ENCODE measurements around the gene ST8SIA5. TPM values are rescaled to one million over a fixed set of nuclear protein-coding genes. Genes with fewer than 3 reads are reported as not detected.

Gene ST8SIA5
- polyA plus RNA-seq, 3 donors: not detected

- no peak overlapping the region for H2AFZ ChIP-seq (ENCODE audit: insufficient read depth, low read depth, low read length, poor library complexity, severe bottlenecking)
- Mint-ChIP-seq H3K27me3 (ENCODE audit: low read depth in 3 of 3) (peaks cover 1 to 3% (median 3%) of the 10 kb centered on the region in 3 donors), H3K27ac (no peak overlapping the region), H3K9me3 (peaks cover 0 to 7% (median 4%) of the 10 kb centered on the region in 7 donors), H3K4me1 (no peaks in the 10 kb centered on the region), H3K36me3 (no peaks in the 10 kb centered on the region), H3K4me3 (no peak overlapping the region)
- no peaks in the 10 kb centered on the region for H3K4me1 ChIP-seq (ENCODE audit: control insufficient read depth in 1 of 2, insufficient read depth in 2 of 2, low read length in 2 of 2)
- no peak for TF ChIP-seq CTCF (IDR thresholded peaks at IDR 0.05)
- intact Hi-C loops (cut with micrococcal nuclease): no loop called here
- H4K20me1 ChIP-seq (ENCODE audit: insufficient read depth, low read length): no peaks in the 10 kb centered on the region
- DNase-seq: no peak
- no peak overlapping the region for H3K4me2 ChIP-seq (replicated peaks; ENCODE audit: extremely low read depth, low read length, poor library complexity, severe bottlenecking)
- no peaks in the 10 kb centered on the region for H3K27me3 ChIP-seq (ENCODE audit: control insufficient read depth in 2 of 2, insufficient read depth in 2 of 2, low read length in 2 of 2)
- H3K79me2 ChIP-seq (ENCODE audit: insufficient read depth, low read length): no peaks in the 10 kb centered on the region
- H3K4me3 ChIP-seq (replicated peaks in 1 of 3; ENCODE audit: low read depth in 2 of 3, low read length in 3 of 3): no peak overlapping the region
- no peak overlapping the region for H3K27ac ChIP-seq (ENCODE audit: low read depth in 1 of 2, low read length in 2 of 2)
- H3K9me3 ChIP-seq (replicated peaks in 1 of 2; ENCODE audit: control insufficient read depth in 1 of 2, insufficient read depth in 1 of 2, low read length in 2 of 2): peaks cover 0 to 4% of the 10 kb centered on the region in 2 donors
- 56% methylated on average over 4 of the region's 7 CpGs for WGBS (ENCODE audit: insufficient coverage)
- H3K9ac ChIP-seq (ENCODE audit: insufficient read depth, low read length, poor library complexity, severe bottlenecking): no peak overlapping the region
- H3K36me3 ChIP-seq (replicated peaks in 1 of 2; ENCODE audit: control insufficient read depth in 1 of 2, insufficient read depth in 2 of 2, low read length in 2 of 2): no peaks in the 10 kb centered on the region
These were observed 120.7 kb downstream of the ST8SIA5 start for GRCh38 chr18:46636040-46636630.

- TF ChIP-seq CTCF (IDR thresholded peaks at IDR 0.05): no peak
- no peaks in the 10 kb centered on the region for H4K20me1 ChIP-seq (ENCODE audit: insufficient read depth, low read length)
- H3K4me1 Mint-ChIP-seq: no peaks in the 10 kb centered on the region
- no peak for DNase-seq
- no peaks in the 10 kb centered on the region for H3K36me3 Mint-ChIP-seq
- intact Hi-C loops (cut with micrococcal nuclease): no loop called here
- H3K4me1 ChIP-seq (ENCODE audit: control insufficient read depth in 1 of 2, insufficient read depth in 2 of 2, low read length in 2 of 2): no peaks in the 10 kb centered on the region
- H3K27ac ChIP-seq (ENCODE audit: low read depth in 1 of 2, low read length in 2 of 2): no peak overlapping the region
- H3K27ac Mint-ChIP-seq: peak overlapping the region in 1 of 7 donors; percentile 79
- 89% methylated on average over 5 of the region's 8 CpGs for WGBS (ENCODE audit: insufficient coverage)
- H3K27me3 Mint-ChIP-seq (ENCODE audit: low read depth in 3 of 3): peaks cover 3% of the 10 kb centered on the region in 3 donors
- H2AFZ ChIP-seq (ENCODE audit: insufficient read depth, low read depth, low read length, poor library complexity, severe bottlenecking): no peak overlapping the region
- no peak overlapping the region for H3K4me3 ChIP-seq (replicated peaks in 1 of 3; ENCODE audit: low read depth in 2 of 3, low read length in 3 of 3)
- H3K9ac ChIP-seq (ENCODE audit: insufficient read depth, low read length, poor library complexity, severe bottlenecking): no peak overlapping the region
- no peaks in the 10 kb centered on the region for H3K36me3 ChIP-seq (replicated peaks in 1 of 2; ENCODE audit: control insufficient read depth in 1 of 2, insufficient read depth in 2 of 2, low read length in 2 of 2)
- H3K4me2 ChIP-seq (replicated peaks; ENCODE audit: extremely low read depth, low read length, poor library complexity, severe bottlenecking): no peak overlapping the region
- H3K27me3 ChIP-seq (ENCODE audit: control insufficient read depth in 2 of 2, insufficient read depth in 2 of 2, low read length in 2 of 2): no peaks in the 10 kb centered on the region
- peaks cover 0 to 11% (median 4%) of the 10 kb centered on the region in 7 donors for H3K9me3 Mint-ChIP-seq
- H3K79me2 ChIP-seq (ENCODE audit: insufficient read depth, low read length): no peaks in the 10 kb centered on the region
- H3K9me3 ChIP-seq (replicated peaks in 1 of 2; ENCODE audit: control insufficient read depth in 1 of 2, insufficient read depth in 1 of 2, low read length in 2 of 2): peaks cover 0 to 4% of the 10 kb centered on the region in 2 donors
- H3K4me3 Mint-ChIP-seq: no peak overlapping the region
These were observed 124.3 kb downstream of the ST8SIA5 start for GRCh38 chr18:46632401-46633071.

Measured in CD14-positive monocyte (primary cell).